Measurements from ENCODE around the gene MAN1A2.
A peak's percentile ranks its signal among the peaks of the same experiment; 100 is the strongest.

Gene MAN1A2

GRCh38 chr1:117535821-117536220 lies 168.6 kb downstream of the MAN1A2 start:
- no peaks in the 10 kb centered on the region for H3K36me3 ChIP-seq (replicated peaks; ENCODE audit: insufficient read depth, low read length)
- H4K20me1 ChIP-seq (ENCODE audit: insufficient read depth, low read length), result no peaks in the 10 kb centered on the region
- no peaks in the 10 kb centered on the region for H3K9me2 ChIP-seq (replicated peaks; ENCODE audit: insufficient read depth, low read length)
- H3K9ac ChIP-seq (ENCODE audit: low read length), result no peak overlapping the region
- no peak overlapping the region for H3K27ac ChIP-seq (ENCODE audit: low read length)
- TF ChIP-seq EZH2 (optimal IDR thresholded peaks at IDR 0.05; ENCODE audit: low read depth, low read length) (no peak), CTCF (IDR thresholded peaks at IDR 0.05; ENCODE audit: low read length) (no peak), EZH2phosphoT487 (IDR thresholded peaks at IDR 0.05; ENCODE audit: low read length) (no peak)
- peaks cover 37% of the 10 kb centered on the region for H3K79me2 ChIP-seq (ENCODE audit: low read length)
- no peak overlapping the region for H2AFZ ChIP-seq (ENCODE audit: low read length)
- peaks cover 4% of the 10 kb centered on the region; the same call in 1 of the 2 replicates for H3F3A ChIP-seq (ENCODE audit: insufficient read depth, low read length)
- H3K4me2 ChIP-seq (ENCODE audit: low read depth, low read length), result no peak overlapping the region
- no peaks in the 10 kb centered on the region for H3K9me3 ChIP-seq (replicated peaks; ENCODE audit: insufficient read depth, low read length)
- no peak for DNase-seq
- peaks cover 15% of the 10 kb centered on the region for H3K4me1 ChIP-seq (ENCODE audit: low read length)
- H3K27me3 ChIP-seq (replicated peaks; ENCODE audit: insufficient read depth, low read length), result no peaks in the 10 kb centered on the region
- H3K4me3 ChIP-seq (ENCODE audit: low read length), result no peak overlapping the region

- H3K27me3 ChIP-seq (replicated peaks; ENCODE audit: insufficient read depth, low read length), result no peaks in the 10 kb centered on the region
- peaks cover 15% of the 10 kb centered on the region for H3K4me1 ChIP-seq (ENCODE audit: low read length)
Observed at GRCh38 chr1:117537291-117537920, 170.2 kb downstream of the MAN1A2 start.

GRCh38 chr1:117540532-117540931 lies 173.3 kb downstream of the MAN1A2 start:
- TF ChIP-seq CTCF (IDR thresholded peaks at IDR 0.05; ENCODE audit: low read length), result no peak
- no peak for TF ChIP-seq EZH2phosphoT487 (IDR thresholded peaks at IDR 0.05; ENCODE audit: low read length)
- no peak for TF ChIP-seq EZH2 (optimal IDR thresholded peaks at IDR 0.05; ENCODE audit: low read depth, low read length)
- peaks cover 4% of the 10 kb centered on the region; the same call in 1 of the 2 replicates for H3F3A ChIP-seq (ENCODE audit: insufficient read depth, low read length)
- DNase-seq, result no peak
- H3K4me2 ChIP-seq (ENCODE audit: low read depth, low read length), result no peak overlapping the region
- H3K27ac ChIP-seq (ENCODE audit: low read length), result no peak overlapping the region
- no peaks in the 10 kb centered on the region for H3K9me3 ChIP-seq (replicated peaks; ENCODE audit: insufficient read depth, low read length)
- H3K9ac ChIP-seq (ENCODE audit: low read length), result no peak overlapping the region
- H3K4me1 ChIP-seq (ENCODE audit: low read length), result peaks cover 10% of the 10 kb centered on the region
- H3K27me3 ChIP-seq (replicated peaks; ENCODE audit: insufficient read depth, low read length), result no peaks in the 10 kb centered on the region
- peaks cover 22% of the 10 kb centered on the region for H3K79me2 ChIP-seq (ENCODE audit: low read length)
- H3K9me2 ChIP-seq (replicated peaks; ENCODE audit: insufficient read depth, low read length), result no peaks in the 10 kb centered on the region
- no peaks in the 10 kb centered on the region for H3K36me3 ChIP-seq (replicated peaks; ENCODE audit: insufficient read depth, low read length)
- H3K4me3 ChIP-seq (ENCODE audit: low read length), result no peak overlapping the region
- H4K20me1 ChIP-seq (ENCODE audit: insufficient read depth, low read length), result no peaks in the 10 kb centered on the region
- no peak overlapping the region for H2AFZ ChIP-seq (ENCODE audit: low read length)

More at GRCh38 chr1:117537291-117537920, 170.2 kb downstream of the MAN1A2 start:
- peak; percentile 37 for DNase-seq
- Histone ChIP-seq H3K9ac (ENCODE audit: low read length) (peak overlapping the region; percentile 18; the same call in 1 of the 2 replicates), H3K4me2 (ENCODE audit: low read depth, low read length) (peak overlapping the region; percentile 73), H3K27ac (ENCODE audit: low read length) (peak overlapping the region; percentile 53; the same call in 1 of the 2 replicates), H3K9me3 (replicated peaks; ENCODE audit: insufficient read depth, low read length) (no peaks in the 10 kb centered on the region), H3K4me3 (ENCODE audit: low read length) (peak overlapping the region; percentile 57), H4K20me1 (ENCODE audit: insufficient read depth, low read length) (no peaks in the 10 kb centered on the region), H3F3A (ENCODE audit: insufficient read depth, low read length) (peaks cover 4% of the 10 kb centered on the region; the same call in 1 of the 2 replicates), H3K36me3 (replicated peaks; ENCODE audit: insufficient read depth, low read length) (no peaks in the 10 kb centered on the region), H2AFZ (ENCODE audit: low read length) (peak overlapping the region; percentile 63), H3K9me2 (replicated peaks; ENCODE audit: insufficient read depth, low read length) (no peaks in the 10 kb centered on the region), H3K79me2 (ENCODE audit: low read length) (peaks cover 37% of the 10 kb centered on the region)
- no peak for TF ChIP-seq EZH2 (optimal IDR thresholded peaks at IDR 0.05; ENCODE audit: low read depth, low read length)
- TF ChIP-seq EZH2phosphoT487 (IDR thresholded peaks at IDR 0.05; ENCODE audit: low read length), result no peak
- TF ChIP-seq CTCF (IDR thresholded peaks at IDR 0.05; ENCODE audit: low read length), result no peak

Measured in MM.1S (cell line).